A673 (cell line): ENCODE measurements around the gene PFKL.

ENCODE experiments used
- CTCF ChIP-seq: fragments of 300-800, 200-600 bp; sonication (generic); conservative IDR thresholded peaks from 2 replicates; pipeline ENCODE4 v1.5.1; 2017; ENCODE audit warnings: low read depth, mild to moderate bottlenecking, antibody characterized with exemption, low read length, moderate library complexity, mixed read lengths
- EZH2 ChIP-seq: fragments of 200-600 bp; sonication (generic); IDR thresholded peaks from 2 replicates; pipeline ENCODE4 v1.6.1; 2017; ENCODE audit warnings: borderline replicate concordance, low read depth, mild to moderate bottlenecking, mixed read lengths, antibody characterized with exemption, low read length; ENCODE audit not compliant: poor library complexity, severe bottlenecking

- TF ChIP-seq CTCF (no peak), EZH2 (no peak)
Observed at GRCh38 chr21:44351535-44352252, 51.8 kb downstream of the PFKL start.
